GM12872 (cell line): ENCODE results near the gene HAUS6.

Source experiments
- TF ChIP-seq, protein P1 (sequence below): IDR thresholded peaks from 3 replicates; pipeline ENCODE4 v1.5.1; 2011; ENCODE audit warnings: low read depth, mild to moderate bottlenecking, low read length, moderate library complexity; ENCODE audit not compliant: insufficient read depth

Gene HAUS6

DNA sequence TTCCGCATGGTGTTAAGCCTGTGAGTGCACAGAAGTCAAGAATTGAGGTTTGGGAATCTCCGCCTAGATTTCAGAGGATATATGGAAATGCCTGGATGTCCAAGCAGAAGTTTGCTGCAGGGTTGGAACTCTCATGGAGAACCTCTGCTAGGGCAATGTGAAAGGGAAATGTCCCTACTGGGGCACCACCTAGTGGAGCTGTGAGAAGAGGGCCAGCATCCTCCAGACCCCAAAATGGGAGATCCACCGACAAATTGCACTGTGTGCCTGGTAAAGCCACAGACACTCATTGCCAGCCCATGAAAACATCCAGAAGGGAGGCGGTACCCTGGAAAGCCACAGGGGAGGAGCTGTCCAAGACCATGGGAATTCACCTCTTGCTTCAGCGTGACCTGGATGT lies 66.1 kb downstream of the HAUS6 start:
- TF ChIP-seq, protein P1, sequence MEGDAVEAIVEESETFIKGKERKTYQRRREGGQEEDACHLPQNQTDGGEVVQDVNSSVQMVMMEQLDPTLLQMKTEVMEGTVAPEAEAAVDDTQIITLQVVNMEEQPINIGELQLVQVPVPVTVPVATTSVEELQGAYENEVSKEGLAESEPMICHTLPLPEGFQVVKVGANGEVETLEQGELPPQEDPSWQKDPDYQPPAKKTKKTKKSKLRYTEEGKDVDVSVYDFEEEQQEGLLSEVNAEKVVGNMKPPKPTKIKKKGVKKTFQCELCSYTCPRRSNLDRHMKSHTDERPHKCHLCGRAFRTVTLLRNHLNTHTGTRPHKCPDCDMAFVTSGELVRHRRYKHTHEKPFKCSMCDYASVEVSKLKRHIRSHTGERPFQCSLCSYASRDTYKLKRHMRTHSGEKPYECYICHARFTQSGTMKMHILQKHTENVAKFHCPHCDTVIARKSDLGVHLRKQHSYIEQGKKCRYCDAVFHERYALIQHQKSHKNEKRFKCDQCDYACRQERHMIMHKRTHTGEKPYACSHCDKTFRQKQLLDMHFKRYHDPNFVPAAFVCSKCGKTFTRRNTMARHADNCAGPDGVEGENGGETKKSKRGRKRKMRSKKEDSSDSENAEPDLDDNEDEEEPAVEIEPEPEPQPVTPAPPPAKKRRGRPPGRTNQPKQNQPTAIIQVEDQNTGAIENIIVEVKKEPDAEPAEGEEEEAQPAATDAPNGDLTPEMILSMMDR: peak; percentile 37; the same call in 2 of the 3 replicates

DNA sequence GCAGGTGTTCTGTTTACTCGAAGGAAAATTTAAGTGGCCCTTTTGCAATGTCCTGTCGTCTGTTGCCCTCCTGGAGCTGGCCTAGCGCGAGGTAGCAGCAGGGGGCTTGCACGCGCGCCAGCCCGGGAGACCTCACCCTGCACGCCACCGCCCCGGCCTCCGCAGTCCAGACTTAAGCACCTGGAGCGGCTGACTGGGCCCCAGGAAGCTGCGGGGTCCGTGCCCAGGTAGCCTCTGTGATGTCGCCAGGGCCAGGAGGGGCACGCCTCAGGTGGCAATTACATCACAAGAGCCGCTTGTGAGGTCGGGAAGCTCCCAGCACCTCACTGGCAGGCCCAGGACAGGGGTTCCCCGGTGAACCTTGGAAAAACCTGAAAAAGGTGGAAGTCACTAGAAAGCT lies 69.7 kb downstream of the HAUS6 start, which contains the start of gene SAXO1:
SAXO1 (minus strand) TSS at position 195 of the 400 bp plus-strand sequence. CDS start 301 bp downstream, outside the sequence.
- TF ChIP-seq, protein P1: no peak

DNA sequence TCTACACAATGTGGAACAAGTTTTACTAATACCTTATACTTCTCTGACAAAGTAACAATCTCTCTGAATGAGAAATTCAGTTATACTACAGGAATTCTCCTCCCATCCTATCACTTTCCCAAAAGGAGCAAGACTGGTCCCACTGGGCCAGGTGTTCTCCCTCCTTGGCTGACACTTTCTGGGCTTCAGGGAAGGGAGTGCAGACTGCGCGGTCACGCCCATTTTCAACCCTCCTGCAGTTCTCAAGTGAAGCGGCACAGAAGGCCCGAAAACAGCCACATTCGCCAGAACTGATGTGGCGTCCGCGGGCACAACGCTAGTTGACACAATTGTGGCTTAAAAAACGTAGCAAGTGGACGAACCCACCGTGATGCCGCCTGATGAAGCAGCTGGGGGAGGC lies 70.3 kb downstream of the HAUS6 start:
- TF ChIP-seq, protein P1: no peak

DNA sequence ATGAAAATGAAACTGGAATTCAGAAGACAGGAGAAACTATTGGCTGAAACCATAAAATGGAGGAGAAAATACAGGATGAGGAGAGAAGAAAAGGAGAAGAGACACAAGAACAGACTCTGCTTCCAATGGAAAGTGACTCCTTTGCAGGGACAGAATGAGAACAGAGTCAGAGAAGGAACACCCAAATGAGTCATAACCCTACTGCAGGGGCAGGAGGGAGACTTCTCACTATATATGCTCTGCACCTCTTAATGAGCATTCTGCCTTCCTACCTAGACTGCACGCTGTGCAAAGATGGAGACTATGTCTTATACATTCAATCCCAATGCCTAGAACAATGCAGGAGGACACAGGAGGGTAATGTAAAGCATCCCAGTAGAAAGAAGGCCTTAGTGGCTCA lies 71.8 kb downstream of the HAUS6 start:
- TF ChIP-seq, protein P1: no peak

DNA sequence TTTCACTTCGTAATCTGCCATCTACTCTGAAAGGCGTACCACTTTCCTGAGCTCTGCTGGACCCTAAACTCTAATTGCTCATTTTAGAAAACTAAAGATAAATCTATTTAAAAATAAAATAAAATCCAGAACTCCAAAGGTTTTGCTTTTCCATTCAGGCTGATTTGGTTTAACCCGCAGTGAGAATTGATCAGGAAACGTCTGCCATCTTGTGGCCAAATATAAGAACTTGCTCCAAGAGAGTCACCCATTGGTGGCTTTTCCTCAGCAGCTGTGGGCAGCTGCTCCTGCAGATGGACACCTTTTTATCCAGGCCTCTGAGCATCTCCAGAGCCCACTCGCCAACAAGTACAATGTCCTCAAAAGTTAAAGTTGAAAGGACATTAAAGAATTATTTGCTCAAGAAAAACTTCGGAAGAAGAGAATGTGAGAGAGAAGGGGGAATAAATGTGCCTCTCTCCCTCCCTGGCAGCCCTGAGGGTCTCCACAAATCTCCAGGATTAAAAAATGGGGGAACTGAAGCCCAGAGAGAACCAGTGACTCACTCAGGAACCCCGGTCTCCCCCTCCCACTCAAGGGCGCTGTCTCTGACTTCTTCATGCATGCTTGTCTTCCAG lies 73.8 kb downstream of the HAUS6 start:
- TF ChIP-seq, protein P1: peak; percentile 63

DNA sequence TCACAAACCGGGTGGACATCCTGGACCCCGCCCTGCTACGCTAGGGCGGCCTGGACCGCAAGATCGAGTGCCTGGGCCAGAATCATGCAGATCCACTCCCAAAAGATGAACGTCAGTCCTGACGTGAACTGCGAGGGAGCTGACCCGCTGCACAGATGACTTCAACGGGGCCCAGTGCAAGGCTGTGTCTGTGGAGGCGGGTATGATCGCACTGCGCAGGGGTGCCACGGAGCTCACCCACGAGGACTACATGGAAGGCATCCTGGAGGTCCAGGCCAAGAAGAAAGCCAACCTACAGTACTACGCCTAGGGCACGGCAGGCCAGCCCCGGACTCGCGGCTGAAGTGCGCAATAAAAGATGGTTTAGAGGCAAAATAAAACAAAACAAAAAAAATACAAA lies 74.9 kb downstream of the HAUS6 start:
- TF ChIP-seq, protein P1: no peak

DNA sequence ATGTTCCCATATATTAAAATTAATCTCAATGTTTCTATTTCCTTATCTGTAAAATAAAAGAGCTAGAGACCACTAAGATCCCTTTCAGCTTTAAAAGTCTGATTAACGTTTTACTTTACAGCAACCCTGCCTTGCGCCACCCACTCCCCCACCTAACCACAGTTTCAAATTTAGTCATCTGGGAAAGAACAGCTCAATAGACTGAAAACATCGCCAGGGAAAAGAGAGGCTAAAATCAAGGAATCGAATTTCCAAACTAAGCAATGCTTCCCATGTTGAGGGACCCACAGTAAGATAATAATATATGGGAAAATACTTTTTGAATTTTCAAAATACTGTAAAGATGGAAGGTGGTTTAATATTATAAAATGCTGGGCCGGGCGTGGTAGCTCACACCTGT lies 76.3 kb downstream of the HAUS6 start:
- TF ChIP-seq, protein P1: no peak

DNA sequence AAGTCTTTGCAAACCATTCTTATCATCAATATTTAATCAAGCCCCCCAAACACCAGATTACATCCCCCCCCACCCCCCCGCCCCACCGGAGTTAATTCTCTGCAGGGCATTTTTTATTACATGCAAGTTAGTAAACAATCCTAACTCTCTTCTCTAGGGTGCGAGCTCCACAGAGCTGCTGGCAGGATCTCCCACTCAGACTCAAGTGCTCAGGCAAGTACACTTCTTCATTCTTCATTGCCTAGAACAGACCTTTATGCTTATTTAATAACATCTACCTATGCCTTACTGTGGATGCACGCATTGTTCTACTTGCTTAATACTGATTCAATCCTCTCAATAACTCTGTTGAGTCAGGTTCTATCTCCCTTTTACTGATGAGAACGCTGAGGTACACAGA lies 79.6 kb downstream of the HAUS6 start:
- TF ChIP-seq, protein P1: no peak
